T-cell (primary cell): Measurements from ENCODE around the gene KLF1. TPM values are rescaled to one million over a fixed set of nuclear protein-coding genes. Genes with fewer than 3 reads are reported as not detected.

Experiments
- ATAC-seq, 4 experiments: fragments of 200-7000 bp in 3 of 4; fragments of 150-1000 bp in 1 of 4; cut with Tn5 transposase; replicated peaks in 1 of 4; 1 replicate in 3 of 4; 2 replicates in 1 of 4; pipeline ENCODE4 v1.10.0; 2021; ENCODE audit warnings: moderate library complexity in 3 of 4, mild to moderate bottlenecking in 2 of 4, moderate number of reproducible peaks in 1 of 4
- CTCF ChIA-PET, 2 donors: fragments of 300-600 bp; sonication (Branson Sonifier 250); formaldehyde crosslinking; loops; one replicate each; lab custom pipeline; 2022; ENCODE audit warnings: antibody characterized with exemption in 2 of 2; lab: Charles Lee
- POLR2A ChIA-PET, 2 donors: fragments of 300-600 bp; sonication (Branson Sonifier 250); formaldehyde crosslinking; loops; one replicate each; lab custom pipeline; 2022; ENCODE audit warnings: antibody characterized with exemption in 2 of 2; lab: Charles Lee
- DNase-seq, 35 experiments: peaks; one replicate each; pipeline versions ENCODE4 v3.0.0 to v3.0.0-alpha.2; 2013 to 2023
- H3K27ac ChIP-seq: one replicate; pipeline ENCODE4 v1.5.1; 2013; ENCODE audit warnings: low read length
- H3K27me3 ChIP-seq, 2 experiments: replicated peaks in 1 of 2; 1 replicate in 1 of 2; 2 replicates in 1 of 2; pipeline versions ENCODE4 v1.6.1 to v1.7.0; 2013; ENCODE audit warnings: low read length in 1 of 2, mixed read lengths in 1 of 2; ENCODE audit not compliant: control insufficient read depth in 2 of 2, insufficient read depth in 2 of 2; ENCODE audit errors: extremely low read depth in 1 of 2
- H3K36me3 ChIP-seq, 2 donors: 1 replicate in 1 of 2; 2 replicates in 1 of 2; pipeline versions ENCODE4 v1.6.1 to v1.7.0; 2013; ENCODE audit warnings: low read length in 1 of 2; ENCODE audit not compliant: control insufficient read depth in 2 of 2, insufficient read depth in 1 of 2; ENCODE audit errors: extremely low read depth in 1 of 2
- H3K4me1 ChIP-seq, 2 experiments: 1 replicate in 1 of 2; 2 replicates in 1 of 2; pipeline versions ENCODE4 v1.6.1 to v1.7.0; 2013; ENCODE audit warnings: low read length in 2 of 2, mixed read lengths in 1 of 2; ENCODE audit not compliant: insufficient read depth in 2 of 2, control insufficient read depth in 1 of 2; ENCODE audit errors: extremely low read depth in 1 of 2
- H3K4me3 ChIP-seq, 2 donors: 1 replicate in 1 of 2; 2 replicates in 1 of 2; pipeline versions ENCODE4 v1.5.1 to v1.7.0; 2013; ENCODE audit warnings: mild to moderate bottlenecking in 2 of 2, low read length in 1 of 2, moderate library complexity in 1 of 2; ENCODE audit not compliant: control insufficient read depth in 1 of 2; ENCODE audit errors: extremely low read depth in 1 of 2
- H3K9me3 ChIP-seq: 2 replicates; pipeline ENCODE4 v1.7.0; 2013
- H3K27ac Mint-ChIP-seq, 2 donors: one replicate each; pipeline ENCODE4 v1.8.0; 2020 to 2021; ENCODE audit warnings: mild to moderate bottlenecking in 2 of 2, mixed read lengths in 2 of 2
- H3K27me3 Mint-ChIP-seq, 2 donors: one replicate each; pipeline ENCODE4 v1.8.0; 2021 to 2022; ENCODE audit warnings: mixed read lengths in 2 of 2
- H3K36me3 Mint-ChIP-seq: one replicate; pipeline ENCODE4 v1.8.0; 2021; ENCODE audit warnings: mixed read lengths
- H3K4me1 Mint-ChIP-seq, 3 donors: one replicate each; pipeline ENCODE4 v1.8.0; 2020 to 2022; ENCODE audit warnings: mixed read lengths in 3 of 3, mild to moderate bottlenecking in 1 of 3
- H3K4me3 Mint-ChIP-seq, 3 donors: one replicate each; pipeline ENCODE4 v1.8.0; 2020 to 2022; ENCODE audit warnings: mild to moderate bottlenecking in 3 of 3, mixed read lengths in 3 of 3, moderate library complexity in 3 of 3
- H3K9me3 Mint-ChIP-seq, 3 donors: one replicate each; pipeline ENCODE4 v1.8.0; 2020 to 2022; ENCODE audit warnings: mixed read lengths in 3 of 3
- WGBS: methylation state at CpG from one replicate; pipeline ENCODE4 v1.1.5; 2013; ENCODE audit warnings: missing lambda C conversion rate; ENCODE audit not compliant: insufficient coverage; 5-methylcytosine and 5-hydroxymethylcytosine counted together
- total RNA-seq, 35 experiments: library from RNA in 6 of 35; stranded (reverse) in 6 of 35; fragments of 120-200 nt in 1 of 35; gene quantifications; one replicate each; pipeline versions ENCODE4 v1.2.1 to v1.2.4 and lab custom pipeline; 2013 to 2026

Gene KLF1
- total RNA-seq, 5 donors from 2014 or later (not counting 1 experiment from before 2014, with no cell fraction given), result 0.36 to 0.67 (median 0.38) TPM; not detected in 2

GRCh38 chr19:12838182-12838885 is 48.7 kb downstream of the KLF1 start, which contains the start of gene MAST1:
TSS of gene MAST1 (plus strand) at chr19:12838515. CDS start at chr19:12838573, 58 bp downstream.
- Histone ChIP-seq H3K9me3 (no peaks in the 10 kb centered on the region), H3K4me3 (peak within 1 kb of the TSS; percentile 24 to 40), H3K27ac (no peak within 1 kb of the TSS), H3K36me3 (no peaks in the 10 kb centered on the region), H3K27me3 (peaks cover 33 to 91% of the 10 kb centered on the region in 2 experiments), H3K4me1 (peaks cover 4 to 48% of the 10 kb centered on the region in 2 experiments)
- ATAC-seq, result peak; percentile 67 to 74 (median 70)
- WGBS, result under 1% methylated on average over 50 of the region's 69 CpGs
- Mint-ChIP-seq H3K36me3 (no peaks in the 10 kb centered on the region), H3K4me1 (peaks cover 24 to 44% (median 42%) of the 10 kb centered on the region in 3 donors), H3K27me3 (peaks cover 65 to 74% of the 10 kb centered on the region in 2 donors), H3K27ac (peak within 1 kb of the TSS in 1 of 2 donors; percentile 11), H3K4me3 (peak within 1 kb of the TSS; percentile 50 to 66 (median 64)), H3K9me3 (no peaks in the 10 kb centered on the region)
- peak in 22 of 35 experiments; percentile 7 to 79 (median 40) for DNase-seq
- POLR2A ChIA-PET, result no interaction called here
- CTCF ChIA-PET, result no interaction called here

DNA sequence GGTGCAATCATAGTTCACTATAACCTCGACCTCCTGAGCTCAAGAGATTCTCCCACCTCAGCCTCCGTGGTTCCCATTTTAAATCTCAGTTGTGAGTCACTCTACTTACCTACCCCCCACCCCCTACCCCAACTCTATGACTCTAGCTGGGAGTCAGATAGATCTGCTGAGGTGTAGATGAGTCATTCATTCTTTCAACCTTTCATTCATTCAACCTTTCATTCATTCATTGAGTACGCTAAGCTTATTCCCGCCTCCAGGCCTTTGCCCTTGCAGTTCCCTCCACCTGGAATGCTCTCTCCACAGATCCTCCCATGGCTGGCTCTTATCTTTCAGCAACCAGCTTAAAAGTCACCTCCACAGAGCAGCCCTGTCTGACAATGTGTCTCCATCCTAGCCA is 49.8 kb downstream of the KLF1 start:
- Mint-ChIP-seq H3K9me3 (peaks cover 0 to 3% (median 0%) of the 10 kb centered on the region in 3 donors), H3K36me3 (no peaks in the 10 kb centered on the region), H3K4me1 (peaks cover 30 to 51% (median 47%) of the 10 kb centered on the region in 3 donors), H3K27me3 (peaks cover 69 to 74% of the 10 kb centered on the region in 2 donors), H3K4me3 (peak overlapping the region in 1 of 3 donors; percentile 66), H3K27ac (peak overlapping the region in 1 of 2 donors; percentile 11)
- peaks cover 7 to 59% of the 10 kb centered on the region in 2 experiments for H3K4me1 ChIP-seq
- no peaks in the 10 kb centered on the region for H3K36me3 ChIP-seq
- no peak for DNase-seq
- WGBS, result 93% methylated on average over 2 of the region's 4 CpGs
- H3K27ac ChIP-seq, result no peak overlapping the region
- H3K4me3 ChIP-seq, result no peak overlapping the region
- no peak for ATAC-seq
- H3K9me3 ChIP-seq, result no peaks in the 10 kb centered on the region
- peaks cover 35 to 92% of the 10 kb centered on the region in 2 experiments for H3K27me3 ChIP-seq
- ChIA-PET CTCF (interaction anchor here in 1 of 2 donors (0.7 kb wide), 3 partner anchors 10 to 260 kb away, joined by 3 read pairs; partner anchors contain the start of gene GCDH), POLR2A (interaction anchor here in 1 of 2 donors (0.6 kb wide), 1 partner anchor 191 kb away, joined by 5 read pairs; no protein-coding TSS in a partner anchor)

DNA sequence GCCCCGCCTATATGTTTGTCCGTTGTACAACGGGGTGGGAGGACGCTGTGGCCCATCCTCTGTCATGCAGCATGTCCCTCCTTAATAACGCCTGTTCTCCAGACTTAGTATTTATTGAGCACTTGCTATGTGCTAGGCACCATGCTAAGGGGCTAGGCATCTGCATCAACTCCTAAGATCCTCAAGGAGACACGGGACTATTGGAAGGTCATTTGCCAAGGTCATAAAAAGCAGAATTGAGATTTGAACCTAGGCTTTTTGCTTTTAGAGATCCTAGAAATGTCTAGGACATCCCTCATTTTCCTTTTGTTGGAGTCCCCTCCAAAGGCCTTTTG is 50.5 kb downstream of the KLF1 start:
- Histone ChIP-seq H3K27me3 (peaks cover 34 to 92% of the 10 kb centered on the region in 2 experiments), H3K27ac (no peak overlapping the region), H3K36me3 (no peaks in the 10 kb centered on the region), H3K4me1 (peaks cover 7 to 58% of the 10 kb centered on the region in 2 experiments), H3K4me3 (no peak overlapping the region), H3K9me3 (no peaks in the 10 kb centered on the region)
- 16% methylated on average over 6 of the region's 6 CpGs for WGBS
- Mint-ChIP-seq H3K36me3 (no peaks in the 10 kb centered on the region), H3K4me1 (peaks cover 33 to 54% (median 49%) of the 10 kb centered on the region in 3 donors), H3K27ac (no peak overlapping the region), H3K27me3 (peaks cover 70 to 75% of the 10 kb centered on the region in 2 donors), H3K9me3 (peaks cover 0 to 7% (median 0%) of the 10 kb centered on the region in 3 donors), H3K4me3 (no peak overlapping the region)
- POLR2A ChIA-PET, result no interaction called here
- CTCF ChIA-PET, result no interaction called here
- ATAC-seq, result no peak
- no peak for DNase-seq

DNA sequence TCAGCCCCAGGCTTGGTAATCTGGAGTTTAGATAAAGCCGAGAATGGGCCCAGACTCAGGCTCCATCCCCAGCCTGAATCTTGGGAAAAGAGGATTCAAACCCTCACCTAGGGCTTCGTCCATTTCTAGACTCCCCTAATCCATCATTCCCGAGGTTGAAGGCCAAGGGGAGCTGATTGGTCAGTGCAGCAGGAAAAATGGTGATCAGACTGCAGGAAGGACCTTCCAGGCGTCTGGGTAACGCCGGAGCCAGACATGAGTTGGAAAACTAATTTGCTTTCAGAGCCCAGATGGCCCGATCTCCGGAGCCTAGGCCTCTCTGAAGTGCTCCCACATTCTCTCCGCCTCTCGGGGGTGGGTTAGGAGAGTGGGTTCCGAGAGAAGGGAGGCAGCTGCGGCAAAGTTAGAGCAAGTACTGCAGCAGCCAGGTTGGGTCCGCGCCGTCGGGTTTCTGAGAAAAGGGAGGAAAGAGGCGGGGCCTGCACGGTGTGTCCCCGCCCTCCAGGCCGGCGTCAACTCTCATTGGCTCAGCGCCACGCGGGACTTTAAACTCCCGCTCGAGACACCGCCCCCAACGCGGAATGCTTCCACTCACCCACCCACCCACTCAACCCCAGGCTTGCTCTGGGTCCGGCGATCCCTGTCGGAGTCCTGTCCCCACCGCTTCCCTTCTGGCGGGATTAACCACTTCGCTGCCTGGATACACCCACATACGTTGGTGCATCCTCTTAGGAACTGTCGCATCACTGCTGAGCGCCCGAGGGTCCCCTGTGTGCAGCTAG is 51.8 kb downstream of the KLF1 start:
- no peak overlapping the region for H3K27ac Mint-ChIP-seq
- H3K4me1 ChIP-seq, result peaks cover 7 to 46% of the 10 kb centered on the region in 2 experiments
- H3K27me3 ChIP-seq, result peaks cover 36 to 92% of the 10 kb centered on the region in 2 experiments
- ATAC-seq (peak in 1 of 4 experiments; percentile 13), DNase-seq (peak in 17 of 35 experiments; percentile 13 to 50 (median 23))
- no peaks in the 10 kb centered on the region for H3K36me3 ChIP-seq
- WGBS, result 14% methylated on average over 30 of the region's 39 CpGs
- CTCF ChIA-PET, result interaction anchor here in 1 of 2 donors (0.7 kb wide), 1 partner anchor 65 kb away, joined by 5 read pairs; no protein-coding TSS in a partner anchor
- H3K4me3 ChIP-seq, result peak overlapping the region in 1 of 2 donors; percentile 38
- no peak overlapping the region for H3K27ac ChIP-seq
- H3K36me3 Mint-ChIP-seq, result no peaks in the 10 kb centered on the region
- peaks cover 0 to 11% (median 0%) of the 10 kb centered on the region in 3 donors for H3K9me3 Mint-ChIP-seq
- POLR2A ChIA-PET, result no interaction called here
- H3K27me3 Mint-ChIP-seq, result peaks cover 71 to 75% of the 10 kb centered on the region in 2 donors
- H3K9me3 ChIP-seq, result no peaks in the 10 kb centered on the region
- peak overlapping the region; percentile 49 to 61 (median 50) for H3K4me3 Mint-ChIP-seq
- peaks cover 27 to 43% (median 37%) of the 10 kb centered on the region in 3 donors for H3K4me1 Mint-ChIP-seq

DNA sequence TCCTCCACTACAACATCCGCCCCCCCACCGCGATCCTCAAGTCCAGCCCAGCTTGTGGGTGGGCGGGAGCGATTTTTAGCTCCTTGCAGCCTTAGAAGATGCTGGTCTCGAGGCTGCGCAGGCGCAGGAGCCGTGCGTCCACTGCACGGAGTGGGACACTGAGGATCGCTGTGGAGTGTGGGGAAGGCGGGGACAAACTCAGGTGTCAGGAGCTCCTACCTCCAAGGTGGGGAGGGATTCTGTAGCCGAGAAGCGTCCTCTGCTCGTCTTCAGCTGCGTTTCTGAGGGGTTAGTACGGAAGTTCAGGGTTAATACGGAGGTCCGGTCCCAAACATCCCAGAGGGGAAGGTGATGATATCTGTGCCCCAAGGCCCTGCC is 52.4 kb downstream of the KLF1 start, which contains the start of gene RTBDN:
Gene RTBDN, minus strand, starts transcription at position 14 of the 378 bp plus-strand sequence. CDS start 4,600 bp downstream, outside the sequence.
- Mint-ChIP-seq H3K4me3 (peak within 1 kb of the TSS; percentile 49 to 64 (median 50)), H3K9me3 (peaks cover 0 to 11% (median 0%) of the 10 kb centered on the region in 3 donors), H3K27me3 (peaks cover 71 to 75% of the 10 kb centered on the region in 2 donors), H3K4me1 (peaks cover 27 to 39% (median 34%) of the 10 kb centered on the region in 3 donors), H3K36me3 (no peaks in the 10 kb centered on the region), H3K27ac (peak within 1 kb of the TSS in 1 of 2 donors; percentile 57)
- no peak for ATAC-seq
- ChIA-PET CTCF (interaction anchor here in 1 of 2 donors (0.5 kb wide), 1 partner anchor 67 kb away, joined by 3 read pairs; no protein-coding TSS in a partner anchor), POLR2A (no interaction called here)
- H3K27ac ChIP-seq, result no peak within 1 kb of the TSS
- peaks cover 7 to 46% of the 10 kb centered on the region in 2 experiments for H3K4me1 ChIP-seq
- no peaks in the 10 kb centered on the region for H3K9me3 ChIP-seq
- 20% methylated on average over 18 of the region's 20 CpGs for WGBS
- peak within 1 kb of the TSS in 1 of 2 donors; percentile 38 for H3K4me3 ChIP-seq
- peaks cover 32 to 93% of the 10 kb centered on the region in 2 experiments for H3K27me3 ChIP-seq
- DNase-seq, result no peak
- no peaks in the 10 kb centered on the region for H3K36me3 ChIP-seq
